GM18868 (cell line): ENCODE data around the gene RILP.

Experiments
- ATAC-seq: cut with Tn5 transposase; IDR thresholded peaks from one replicate; pipeline ENCODE4 v1.9.1; 2021; ENCODE audit warnings: mild to moderate bottlenecking, moderate library complexity; ENCODE audit not compliant: unreplicated experiment

Gene RILP

DNA sequence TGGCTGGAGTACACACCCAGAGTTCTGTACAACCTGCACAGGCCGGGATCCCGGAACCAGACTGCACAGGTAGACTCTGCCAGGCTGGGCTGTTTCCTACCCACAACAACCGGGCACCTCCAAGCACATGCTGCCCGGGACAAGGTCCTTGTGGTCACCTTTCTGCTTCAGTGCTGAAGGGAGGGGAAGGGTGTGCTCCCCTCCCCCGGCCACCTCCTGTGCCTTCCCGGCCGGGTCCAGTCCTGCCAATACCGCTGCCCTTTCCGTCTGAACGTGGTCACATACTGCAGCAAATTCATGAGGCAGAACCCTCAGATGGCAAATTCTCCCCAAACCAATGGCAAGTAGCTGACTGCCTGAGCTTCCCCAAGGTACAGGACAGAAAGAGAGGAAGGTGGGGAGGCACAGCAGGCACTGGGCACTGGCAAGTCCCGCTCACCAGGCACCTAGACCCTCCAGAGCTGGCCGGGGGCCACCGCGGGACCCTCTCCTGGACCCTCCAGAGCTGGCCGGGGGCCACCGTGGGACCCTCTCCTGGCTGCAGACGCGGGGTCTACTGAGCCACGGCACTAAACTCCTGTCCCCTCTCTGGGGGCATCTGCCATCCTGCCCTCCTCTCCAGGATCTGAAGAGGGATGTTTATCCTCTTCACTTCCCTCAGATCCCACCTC lies 43.9 kb downstream of the RILP start:
- ATAC-seq: no peak

DNA sequence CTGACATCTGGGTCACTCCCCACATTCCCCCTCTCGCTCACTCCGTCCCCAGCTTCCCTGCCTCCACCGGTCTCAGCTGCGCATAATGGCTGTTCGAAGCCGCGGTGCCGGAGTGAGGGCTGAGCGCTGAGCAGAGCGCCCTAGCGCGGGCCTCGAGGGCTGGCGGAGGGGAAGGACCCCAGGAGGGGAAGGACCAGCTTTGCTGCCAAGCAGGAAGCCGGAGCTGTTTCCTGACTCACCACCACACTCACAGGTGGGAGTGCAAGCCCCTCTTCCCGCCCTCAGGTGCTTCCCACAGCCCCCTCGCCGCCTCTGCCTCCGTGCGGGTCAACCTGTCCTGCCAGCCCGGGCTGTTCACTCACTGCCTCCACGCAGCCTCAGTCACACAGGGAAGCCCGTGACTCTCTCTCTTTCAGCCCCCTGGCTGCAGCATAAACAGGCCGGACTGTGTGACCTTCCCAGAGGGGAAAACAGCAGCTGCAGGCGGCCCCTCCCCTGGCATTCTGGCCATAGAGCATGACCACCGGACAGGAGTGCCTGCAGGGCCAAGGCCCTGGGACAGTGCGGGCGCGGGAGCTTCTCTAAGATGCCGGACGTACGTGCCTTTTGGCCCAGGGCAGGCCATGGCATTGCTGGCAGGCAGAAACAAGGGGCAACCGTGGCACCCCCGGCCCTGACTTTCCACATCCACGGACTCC lies 44.7 kb downstream of the RILP start:
- ATAC-seq: no peak

GRCh38 chr17:1601571-1601970 lies 48.1 kb downstream of the RILP start:
- no peak for ATAC-seq

DNA sequence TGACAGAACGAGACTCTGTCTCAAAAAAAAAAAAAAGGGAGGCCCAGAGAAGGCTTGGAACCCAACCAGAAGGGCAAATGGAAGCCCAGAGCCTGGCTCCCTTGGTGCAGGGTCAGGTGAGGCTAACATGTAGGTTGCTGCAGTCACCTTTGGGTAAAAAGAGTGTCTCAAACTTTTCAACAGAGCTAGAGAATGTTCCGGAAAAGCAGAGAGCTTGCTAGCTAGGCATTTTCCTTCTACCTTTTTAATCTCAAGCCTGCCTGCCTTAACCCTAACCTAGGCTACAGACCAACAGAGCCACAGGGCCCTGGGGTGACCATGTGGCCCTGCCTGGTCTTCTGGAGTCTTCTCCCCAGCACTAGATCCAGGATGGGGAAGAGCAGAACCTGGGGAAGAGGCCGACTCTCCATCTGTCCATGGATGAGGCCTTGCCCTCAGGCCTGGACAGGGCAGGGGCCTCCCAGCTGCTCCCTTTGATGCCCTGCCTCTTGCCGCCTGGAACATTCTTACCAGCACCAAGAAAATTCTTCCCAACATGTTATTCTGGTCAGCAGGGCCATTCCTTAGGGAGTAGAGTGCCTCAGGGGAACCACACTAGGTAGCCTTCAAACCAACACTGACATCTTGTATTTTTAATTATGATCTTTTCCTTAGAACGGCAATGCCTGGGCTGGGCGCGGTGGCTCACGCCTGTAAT lies 51.1 kb downstream of the RILP start:
- no peak for ATAC-seq

DNA sequence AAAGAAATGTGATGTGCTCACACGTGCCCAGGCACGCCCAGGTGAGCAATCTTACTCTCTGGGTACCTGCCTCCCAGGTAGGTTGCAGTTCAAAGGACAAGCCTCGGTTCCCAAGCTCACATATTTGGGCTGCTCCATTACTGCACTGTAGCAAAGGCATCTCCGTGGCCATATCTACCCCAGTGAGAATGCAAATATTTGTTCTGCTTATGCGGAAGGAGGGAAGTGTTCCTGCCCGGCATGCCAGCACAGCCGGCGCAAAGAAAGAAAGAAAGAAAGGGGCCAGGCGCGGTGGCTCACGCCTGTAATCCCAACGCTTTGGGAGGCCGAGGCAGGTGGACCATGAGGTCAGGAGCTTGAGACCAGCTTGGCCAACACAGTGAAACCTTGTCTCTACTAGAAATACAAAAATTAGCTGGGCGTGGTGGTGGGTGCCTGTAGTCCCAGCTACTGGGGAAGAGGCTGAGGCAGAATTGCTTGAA lies 51.8 kb downstream of the RILP start:
- ATAC-seq: no peak
